DMS53 treated with DMSO at 0.1 percent for 48 hours (cell line): ENCODE results near the gene GAS5.
"Not testable (repeated sequence)": the region's sequence is repeated elsewhere in the genome, so short reads cannot be mapped to it uniquely, and the experiment has no call there.

Experiments used
- DNase-seq: peaks from one replicate; lab custom pipeline; 2025; ENCODE audit not compliant: unreplicated experiment; lab: John Stamatoyannopoulos, UW

GAS5 gene

GRCh38 chr1:173870252-173871075 is 2.7 kb upstream of the GAS5 start:
- DNase-seq = no peak

GRCh38 chr1:173869021-173869359 is 1.2 kb upstream of the GAS5 start:
- no peak for DNase-seq

- DNase-seq = peak; percentile 69
Measured at GRCh38 chr1:173868266-173869020, 654 bp upstream of the GAS5 start, which contains the start of gene ZBTB37. Gene ZBTB37 (plus strand): TSS chr1:173868380. CDS start chr1:173870226, 1,846 bp downstream.

GRCh38 chr1:173867141-173867752 is 542 bp downstream of the GAS5 start:
- peak; percentile 68 for DNase-seq

- no peak for DNase-seq
Measured at GRCh38 chr1:173866413-173867115, 1.2 kb downstream of the GAS5 start.

- DNase-seq = no peak
Measured at GRCh38 chr1:173865468-173866164, 2.2 kb downstream of the GAS5 start.

- no peak for DNase-seq
Measured at GRCh38 chr1:173864179-173864867, 3.5 kb downstream of the GAS5 start.

- no peak for DNase-seq
Measured at GRCh38 chr1:173863224-173864161, 4.3 kb downstream of the GAS5 start.

- no peak for DNase-seq
Measured at GRCh38 chr1:173862769-173863223, 5.0 kb downstream of the GAS5 start.

GRCh38 chr1:173862146-173862768 is 5.5 kb downstream of the GAS5 start:
- not testable (repeated sequence) for DNase-seq

- no peak for DNase-seq
Measured at GRCh38 chr1:173861731-173862145, 6.1 kb downstream of the GAS5 start.

- no peak for DNase-seq
Measured at GRCh38 chr1:173860065-173860464, 7.7 kb downstream of the GAS5 start.

- not testable (repeated sequence) for DNase-seq
Measured at GRCh38 chr1:173859547-173859946, 8.2 kb downstream of the GAS5 start.

GRCh38 chr1:173857363-173857917 is 10.3 kb downstream of the GAS5 start:
- DNase-seq = no peak

- DNase-seq = no peak
Measured at GRCh38 chr1:173856903-173857302, 10.9 kb downstream of the GAS5 start.

GRCh38 chr1:173856014-173856413 is 11.8 kb downstream of the GAS5 start:
- no peak for DNase-seq

GRCh38 chr1:173853074-173853473 is 14.7 kb downstream of the GAS5 start:
- DNase-seq = no peak

- DNase-seq = no peak
Measured at GRCh38 chr1:173852105-173852504, 15.7 kb downstream of the GAS5 start.
